ENCODE measurements around the gene CARD11. TPM values are rescaled to one million over a fixed set of nuclear protein-coding genes. Genes with fewer than 3 reads are reported as not detected.

CARD11 gene
- total and polyA plus RNA-seq, 3 donors from 2014 or later = 2.9 to 3.9 (median 3.2) TPM

DNA sequence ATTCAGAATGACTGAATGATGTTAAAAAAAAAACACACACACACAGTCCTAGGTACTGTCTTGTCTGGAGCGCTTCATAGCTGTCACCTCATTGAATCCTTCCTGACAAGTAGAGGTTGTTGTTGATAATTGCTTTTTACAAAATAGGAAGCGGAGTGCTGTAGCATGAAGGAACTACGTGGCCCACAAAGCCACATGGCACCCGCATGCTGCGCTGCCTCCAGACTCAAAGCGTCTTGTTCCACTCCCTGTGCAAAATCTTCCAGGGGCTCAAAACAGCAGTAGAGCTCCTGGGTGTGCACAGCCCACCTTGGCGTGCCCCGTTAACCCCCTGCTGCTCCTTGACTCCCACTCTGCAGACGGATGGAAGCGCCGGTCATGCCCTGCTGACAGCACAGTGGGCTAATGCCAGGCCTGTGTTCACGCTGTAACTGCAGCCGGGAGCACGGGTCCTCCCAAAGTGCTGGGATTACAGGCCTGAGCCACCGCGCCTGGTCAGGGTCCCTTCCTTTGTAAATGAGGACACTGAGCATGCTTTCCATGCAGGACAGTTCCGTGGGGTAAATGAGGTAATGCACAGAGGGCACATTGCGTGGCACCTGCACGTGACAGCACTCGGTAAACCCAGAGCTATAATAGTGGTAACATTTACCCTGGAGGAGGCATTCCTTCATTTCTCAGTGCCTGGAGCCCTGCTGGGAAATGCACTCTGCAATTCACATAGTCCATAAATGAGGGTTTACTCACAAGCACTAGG is 108.5 kb downstream of the CARD11 start:
- TF ChIP-seq, protein P1, sequence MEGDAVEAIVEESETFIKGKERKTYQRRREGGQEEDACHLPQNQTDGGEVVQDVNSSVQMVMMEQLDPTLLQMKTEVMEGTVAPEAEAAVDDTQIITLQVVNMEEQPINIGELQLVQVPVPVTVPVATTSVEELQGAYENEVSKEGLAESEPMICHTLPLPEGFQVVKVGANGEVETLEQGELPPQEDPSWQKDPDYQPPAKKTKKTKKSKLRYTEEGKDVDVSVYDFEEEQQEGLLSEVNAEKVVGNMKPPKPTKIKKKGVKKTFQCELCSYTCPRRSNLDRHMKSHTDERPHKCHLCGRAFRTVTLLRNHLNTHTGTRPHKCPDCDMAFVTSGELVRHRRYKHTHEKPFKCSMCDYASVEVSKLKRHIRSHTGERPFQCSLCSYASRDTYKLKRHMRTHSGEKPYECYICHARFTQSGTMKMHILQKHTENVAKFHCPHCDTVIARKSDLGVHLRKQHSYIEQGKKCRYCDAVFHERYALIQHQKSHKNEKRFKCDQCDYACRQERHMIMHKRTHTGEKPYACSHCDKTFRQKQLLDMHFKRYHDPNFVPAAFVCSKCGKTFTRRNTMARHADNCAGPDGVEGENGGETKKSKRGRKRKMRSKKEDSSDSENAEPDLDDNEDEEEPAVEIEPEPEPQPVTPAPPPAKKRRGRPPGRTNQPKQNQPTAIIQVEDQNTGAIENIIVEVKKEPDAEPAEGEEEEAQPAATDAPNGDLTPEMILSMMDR (IDR thresholded peaks at IDR 0.05) = no peak

DNA sequence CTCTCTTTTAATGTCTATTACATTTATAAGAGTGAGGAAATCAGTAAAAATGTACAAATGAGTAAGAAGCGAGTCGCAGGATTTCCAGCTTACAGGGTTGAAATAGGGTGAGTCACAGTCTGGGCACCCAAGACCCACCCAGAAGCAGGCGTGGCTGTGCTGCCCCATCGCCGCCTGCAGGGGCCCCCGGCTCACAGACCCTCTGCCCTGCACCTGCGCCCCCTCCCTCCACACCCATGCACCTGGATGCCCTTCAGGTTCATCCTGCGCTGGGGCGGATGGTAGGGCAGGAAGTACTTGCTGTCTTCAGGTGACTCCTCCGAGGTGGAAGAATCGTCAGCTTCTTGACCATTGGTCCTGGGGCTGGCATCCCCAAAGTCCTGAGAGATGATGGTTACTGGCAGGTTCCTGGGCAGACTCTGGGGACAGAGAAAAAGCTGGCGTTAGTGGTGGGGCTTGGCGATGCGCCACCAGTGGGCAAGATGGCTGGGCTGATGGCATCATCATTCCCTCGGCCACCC is 109.4 kb downstream of the CARD11 start:
- no peaks in the 10 kb centered on the region for H3K9me3 ChIP-seq
- WGBS, 2 donors = 91 to 94% methylated on average over 11 to 15 of the region's 15 CpGs
- no peaks in the 10 kb centered on the region for H3K36me3 ChIP-seq (ENCODE audit: low read depth, missing control alignments)
- H3K4me3 ChIP-seq = no peak overlapping the region
- no peak for TF ChIP-seq POLR2A (IDR thresholded peaks at IDR 0.05)
- TF ChIP-seq, protein P1 (IDR thresholded peaks at IDR 0.05) = no peak
- intact Hi-C loops (cut with DNase I; ENCODE audit: low total_unique reads) = no loop called here
- H3K4me1 ChIP-seq = no peaks in the 10 kb centered on the region
- no peak for DNase-seq
- H3K27me3 ChIP-seq = no peaks in the 10 kb centered on the region
- H3K27ac ChIP-seq = no peak overlapping the region

More for the DNA sequence above, 108.5 kb downstream of the CARD11 start:
- H3K4me1 ChIP-seq = no peaks in the 10 kb centered on the region
- no peak overlapping the region for H3K27ac ChIP-seq
- WGBS, 2 donors = 95 to 96% methylated on average over 13 to 20 of the region's 20 CpGs
- intact Hi-C loops (cut with DNase I; ENCODE audit: low total_unique reads) = no loop called here
- H3K9me3 ChIP-seq = no peaks in the 10 kb centered on the region
- DNase-seq = no peak
- no peaks in the 10 kb centered on the region for H3K27me3 ChIP-seq
- H3K36me3 ChIP-seq (ENCODE audit: low read depth, missing control alignments) = no peaks in the 10 kb centered on the region
- H3K4me3 ChIP-seq = no peak overlapping the region

DNA sequence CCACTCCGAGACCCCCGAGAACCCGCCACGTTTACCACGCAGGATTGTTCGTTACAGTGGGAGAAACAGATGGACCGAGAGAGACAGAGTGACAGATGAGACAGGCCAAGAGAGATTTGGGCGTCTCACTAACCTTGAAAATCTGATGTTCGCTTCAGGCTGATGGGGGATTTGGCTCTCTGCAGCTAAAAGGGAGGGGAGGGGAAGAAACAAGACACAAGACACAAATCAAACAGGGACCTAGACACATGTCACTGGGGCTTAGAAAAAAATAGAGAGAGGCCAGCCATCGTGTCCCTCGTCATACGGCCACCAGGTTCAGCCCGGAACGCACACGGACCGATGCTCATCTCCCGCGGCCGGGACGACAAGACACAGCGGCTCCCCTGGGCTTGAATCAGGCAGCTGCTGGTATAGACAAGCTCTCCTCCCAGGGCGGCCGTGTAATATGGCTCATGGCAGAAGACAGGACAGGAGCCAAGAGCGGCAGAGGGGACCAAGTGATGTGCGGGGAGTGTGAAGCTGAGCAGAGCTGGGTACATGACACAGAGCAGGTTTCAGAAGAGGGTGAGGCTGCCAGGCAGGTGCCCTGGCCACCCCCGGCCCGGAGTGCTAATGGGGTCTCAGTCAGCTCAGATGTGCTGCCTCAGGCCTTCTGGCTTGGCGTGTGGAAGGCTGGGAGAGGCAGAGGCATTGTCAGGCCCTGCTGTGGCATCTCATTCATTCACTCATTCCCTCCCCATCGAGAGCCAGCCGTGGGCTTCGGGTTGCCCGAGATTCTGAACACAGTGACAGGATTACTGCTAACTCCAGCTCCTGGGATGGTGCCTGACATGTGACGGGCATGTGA is 111.0 kb downstream of the CARD11 start:
- DNase-seq = no peak
- peaks cover 5% of the 10 kb centered on the region for H3K4me1 ChIP-seq
- H3K27ac ChIP-seq = no peak overlapping the region
- H3K36me3 ChIP-seq (ENCODE audit: low read depth, missing control alignments) = no peaks in the 10 kb centered on the region
- TF ChIP-seq POLR2A (IDR thresholded peaks at IDR 0.05) = no peak
- TF ChIP-seq, protein P1 (IDR thresholded peaks at IDR 0.05) = no peak
- no peaks in the 10 kb centered on the region for H3K27me3 ChIP-seq
- WGBS, 2 donors = 77 to 84% methylated on average over 32 to 33 of the region's 33 CpGs
- H3K4me3 ChIP-seq = no peak overlapping the region
- H3K9me3 ChIP-seq = no peaks in the 10 kb centered on the region
- intact Hi-C loops (cut with DNase I; ENCODE audit: low total_unique reads) = no loop called here

DNA sequence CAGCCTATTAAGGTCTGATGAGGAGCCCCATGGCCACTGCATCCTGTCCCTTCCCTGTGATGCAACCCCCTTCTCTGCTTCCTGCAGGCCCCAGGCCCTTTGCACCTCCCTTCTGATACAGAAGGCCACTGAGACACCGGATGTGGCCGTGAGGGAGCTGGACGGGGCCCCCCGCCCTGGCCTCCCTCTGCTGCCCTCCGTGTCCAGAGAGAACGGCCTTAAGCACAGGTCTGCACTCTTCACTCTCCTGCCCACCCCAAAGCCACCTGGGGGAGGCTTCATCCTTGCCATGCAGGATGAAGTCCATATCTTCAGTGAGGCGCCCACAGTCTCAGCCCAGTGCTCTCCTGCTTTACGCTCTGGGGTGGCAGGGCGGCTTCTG is 112.6 kb downstream of the CARD11 start:
- DNase-seq = no peak
- no peak overlapping the region for H3K4me3 ChIP-seq
- peaks cover 5% of the 10 kb centered on the region for H3K4me1 ChIP-seq
- no peaks in the 10 kb centered on the region for H3K36me3 ChIP-seq (ENCODE audit: low read depth, missing control alignments)
- no peaks in the 10 kb centered on the region for H3K9me3 ChIP-seq
- H3K27ac ChIP-seq = no peak overlapping the region
- intact Hi-C loops (cut with DNase I; ENCODE audit: low total_unique reads) = no loop called here
- TF ChIP-seq, protein P1 (IDR thresholded peaks at IDR 0.05) = no peak
- TF ChIP-seq POLR2A (IDR thresholded peaks at IDR 0.05) = no peak
- H3K27me3 ChIP-seq = no peaks in the 10 kb centered on the region
- WGBS, 2 donors = 91 to 100% methylated on average over 2 to 9 of the region's 9 CpGs

All from testis (tissue), 3 donors.